KOPT-K1 (cell line): ENCODE measurements around the gene BID.

Experiments used
- H3K27ac ChIP-seq: fragments of 200-600 bp; sonication (generic); 2 replicates; pipeline ENCODE4 v1.5.1; 2016; ENCODE audit warnings: antibody characterized with exemption, mild to moderate bottlenecking, low read depth, low read length; ENCODE audit not compliant: poor library complexity, severe bottlenecking
- H3K36me3 ChIP-seq: fragments of 200-600 bp; sonication (generic); 2 replicates; pipeline ENCODE4 v1.5.1; 2017; ENCODE audit warnings: antibody characterized with exemption, mild to moderate bottlenecking, low read length, moderate library complexity; ENCODE audit not compliant: insufficient read depth
- H3K9me3 ChIP-seq: fragments of 200-600 bp; sonication (generic); 2 replicates; pipeline ENCODE4 v1.5.1; 2017; ENCODE audit warnings: antibody characterized with exemption, low read length, mild to moderate bottlenecking; ENCODE audit not compliant: insufficient read depth, poor library complexity, severe bottlenecking

The BID gene

DNA sequence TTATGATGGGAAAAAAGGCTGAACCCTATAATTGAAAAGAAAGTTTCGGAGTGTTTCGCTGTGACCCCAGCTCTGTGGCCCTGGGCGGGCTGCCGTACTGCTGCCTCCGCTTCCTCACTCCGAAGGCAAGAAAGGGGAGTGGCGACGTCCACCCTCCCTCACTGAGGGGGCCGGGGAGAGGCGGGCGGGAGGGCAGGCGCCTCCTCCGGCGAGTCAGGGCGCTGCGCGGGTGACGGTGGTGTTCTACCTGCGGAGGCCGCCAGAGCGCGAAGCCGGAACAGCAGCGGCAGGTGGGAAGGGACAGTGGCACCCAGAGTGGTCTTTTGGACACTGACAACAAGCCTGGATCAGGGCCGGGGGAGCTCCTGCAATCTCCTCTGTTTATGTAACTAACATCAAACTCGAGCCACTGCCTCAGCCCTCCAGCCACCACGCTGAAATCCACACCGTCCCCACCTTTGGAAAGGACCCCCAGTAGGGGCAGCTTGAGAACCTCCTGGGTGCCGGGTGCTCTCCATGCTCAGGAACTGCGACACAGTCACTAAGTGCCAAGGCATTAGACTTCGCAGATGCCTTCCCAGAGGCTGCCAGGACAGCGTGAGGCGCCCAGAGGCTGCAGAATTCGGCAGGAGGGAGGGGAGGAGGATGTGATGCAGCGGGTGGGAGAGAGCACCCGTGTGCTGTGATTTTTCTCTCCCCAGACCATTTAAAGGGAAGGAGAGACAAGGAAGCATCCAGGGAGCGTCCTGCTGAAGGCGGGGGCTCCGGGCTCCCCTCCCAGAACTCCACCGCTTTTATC is 25.5 kb downstream of the BID start:
- no peaks in the 10 kb centered on the region for H3K9me3 ChIP-seq
- H3K36me3 ChIP-seq, result peaks cover 46% of the 10 kb centered on the region
- H3K27ac ChIP-seq, result no peak overlapping the region

DNA sequence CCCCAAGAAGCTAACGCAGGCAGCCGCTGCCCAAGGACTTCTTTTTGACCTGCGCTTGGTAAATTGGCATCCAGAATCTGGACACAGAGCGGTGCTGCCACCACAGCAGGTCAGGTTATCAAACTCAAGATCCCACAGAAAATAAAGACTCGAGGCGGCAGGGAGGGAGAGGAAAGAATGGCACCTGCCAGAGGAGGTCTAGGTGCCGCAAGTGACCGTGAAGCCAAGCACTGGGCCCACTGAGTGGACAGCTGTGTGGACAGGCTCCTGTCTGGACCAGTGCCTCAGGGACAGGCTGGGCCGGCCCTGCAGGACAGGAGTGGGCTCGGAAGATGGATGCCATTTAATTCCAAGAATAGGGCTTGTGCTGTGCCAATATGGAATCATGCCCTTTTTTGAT is 27.4 kb downstream of the BID start:
- H3K36me3 ChIP-seq, result peaks cover 57% of the 10 kb centered on the region
- no peak overlapping the region for H3K27ac ChIP-seq

DNA sequence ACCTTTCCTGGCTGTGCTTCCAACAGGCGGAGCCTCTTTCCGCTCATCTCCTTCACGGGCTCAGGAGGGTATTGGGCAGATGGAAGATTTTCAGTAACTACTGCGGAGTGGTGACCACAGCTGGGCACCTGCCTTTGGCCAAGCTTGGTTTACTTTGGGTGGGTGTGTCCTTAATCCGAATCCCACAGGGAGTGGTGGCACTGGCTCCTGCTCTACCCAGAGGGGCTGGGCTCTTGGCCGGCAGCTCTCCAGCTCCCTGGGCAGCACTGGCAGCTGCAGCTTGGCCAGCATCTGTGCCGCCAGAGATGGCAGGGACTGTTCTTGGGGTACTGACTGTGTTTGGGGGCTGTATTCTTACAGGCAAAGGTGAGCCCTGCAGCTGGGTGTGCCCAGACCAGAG is 29.8 kb downstream of the BID start:
- H3K27ac ChIP-seq, result no peak overlapping the region
- H3K9me3 ChIP-seq, result no peaks in the 10 kb centered on the region
- H3K36me3 ChIP-seq, result peaks cover 76% of the 10 kb centered on the region

More for the DNA sequence above, 27.4 kb downstream of the BID start:
- H3K9me3 ChIP-seq, result no peaks in the 10 kb centered on the region

DNA sequence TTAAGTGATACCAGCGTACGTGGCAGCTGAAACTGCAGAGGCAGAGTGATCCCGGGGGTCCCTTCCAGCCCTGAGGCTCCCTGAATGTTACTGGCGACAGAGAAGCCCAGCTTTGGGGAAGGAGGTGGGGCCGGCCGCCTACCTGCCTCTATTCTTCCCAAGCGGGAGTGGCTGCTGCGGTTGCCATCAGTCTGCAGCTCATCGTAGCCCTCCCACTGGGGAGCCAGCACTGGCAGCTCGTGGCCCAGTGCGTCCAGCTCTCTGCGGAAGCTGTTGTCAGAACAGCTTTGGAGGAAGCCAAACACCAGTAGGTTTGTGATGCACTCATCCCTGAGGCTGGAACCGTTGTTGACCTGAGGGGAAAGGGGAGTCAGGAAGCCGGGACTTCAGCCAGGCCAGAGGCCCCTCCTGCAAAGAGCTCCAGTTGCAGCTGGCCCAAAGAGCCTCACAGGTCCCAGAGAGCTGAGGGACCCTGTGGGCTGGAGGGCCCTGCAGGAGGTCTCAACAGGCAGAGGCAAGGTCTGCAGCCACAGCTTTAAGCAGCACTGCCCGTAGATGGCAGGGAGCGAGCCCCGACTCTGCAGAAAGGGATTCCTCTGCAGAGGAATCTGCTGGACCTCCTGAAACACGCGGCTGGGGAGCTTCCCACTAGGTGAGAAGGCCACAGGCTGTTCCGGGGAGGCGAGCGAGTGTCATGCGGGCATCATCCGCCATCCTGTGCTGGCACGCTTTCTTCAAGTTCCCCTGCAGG is 30.4 kb downstream of the BID start:
- Histone ChIP-seq H3K36me3 (peaks cover 76% of the 10 kb centered on the region), H3K9me3 (no peaks in the 10 kb centered on the region), H3K27ac (no peak overlapping the region)

DNA sequence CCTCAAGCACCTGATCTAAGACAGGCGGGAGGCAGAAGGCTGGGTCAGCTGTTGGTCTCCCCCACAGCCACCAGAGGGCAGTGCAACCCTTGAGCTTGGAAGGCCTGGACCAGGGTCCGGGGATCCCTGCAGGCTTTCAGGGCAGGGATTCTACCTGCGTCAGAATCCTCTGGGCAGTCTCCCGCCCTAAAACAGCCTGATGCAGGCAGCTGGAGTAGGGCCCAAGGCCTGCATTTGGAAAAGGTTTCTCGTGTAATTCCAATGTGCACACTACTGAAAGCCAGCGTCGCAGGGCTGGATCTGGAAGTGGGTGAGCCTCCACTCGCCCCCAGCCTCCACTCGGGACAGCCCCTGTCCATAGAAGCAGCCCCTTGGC is 31.8 kb downstream of the BID start:
- no peaks in the 10 kb centered on the region for H3K9me3 ChIP-seq
- no peak overlapping the region for H3K27ac ChIP-seq
- peaks cover 83% of the 10 kb centered on the region for H3K36me3 ChIP-seq

DNA sequence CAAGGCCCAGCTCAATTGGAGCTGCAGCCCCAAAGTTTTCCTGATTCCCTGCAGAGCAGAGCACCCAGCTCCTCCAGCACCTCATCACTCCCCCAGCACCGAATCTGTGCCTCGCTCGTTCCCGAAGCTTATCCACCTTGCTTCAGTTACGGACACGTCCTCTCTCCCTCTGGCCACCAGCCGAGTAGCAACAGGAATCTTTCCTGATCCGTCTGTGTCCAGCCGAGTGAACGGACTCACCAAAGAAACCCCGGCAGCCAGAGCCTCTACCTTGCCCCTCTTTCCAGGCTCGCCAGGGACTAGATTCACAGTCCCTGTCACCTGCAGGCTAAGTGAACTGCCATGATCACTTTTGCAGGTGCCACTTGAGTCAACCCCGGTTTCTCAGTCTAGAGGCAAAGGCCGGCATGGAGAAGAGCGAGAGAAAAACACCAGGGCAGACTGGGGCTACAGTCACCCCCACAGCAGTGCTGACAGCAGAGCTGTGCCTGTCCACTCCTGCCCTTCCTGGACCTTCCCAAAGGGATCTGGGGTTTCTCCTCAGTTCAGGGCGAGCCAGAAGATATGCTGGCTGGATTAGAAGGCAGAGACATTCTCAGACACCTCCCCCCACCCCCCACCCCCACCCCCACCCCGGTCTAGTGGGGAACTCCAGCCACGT is 32.3 kb downstream of the BID start:
- H3K9me3 ChIP-seq, result no peaks in the 10 kb centered on the region
- H3K27ac ChIP-seq, result no peak overlapping the region
- H3K36me3 ChIP-seq, result peaks cover 83% of the 10 kb centered on the region

DNA sequence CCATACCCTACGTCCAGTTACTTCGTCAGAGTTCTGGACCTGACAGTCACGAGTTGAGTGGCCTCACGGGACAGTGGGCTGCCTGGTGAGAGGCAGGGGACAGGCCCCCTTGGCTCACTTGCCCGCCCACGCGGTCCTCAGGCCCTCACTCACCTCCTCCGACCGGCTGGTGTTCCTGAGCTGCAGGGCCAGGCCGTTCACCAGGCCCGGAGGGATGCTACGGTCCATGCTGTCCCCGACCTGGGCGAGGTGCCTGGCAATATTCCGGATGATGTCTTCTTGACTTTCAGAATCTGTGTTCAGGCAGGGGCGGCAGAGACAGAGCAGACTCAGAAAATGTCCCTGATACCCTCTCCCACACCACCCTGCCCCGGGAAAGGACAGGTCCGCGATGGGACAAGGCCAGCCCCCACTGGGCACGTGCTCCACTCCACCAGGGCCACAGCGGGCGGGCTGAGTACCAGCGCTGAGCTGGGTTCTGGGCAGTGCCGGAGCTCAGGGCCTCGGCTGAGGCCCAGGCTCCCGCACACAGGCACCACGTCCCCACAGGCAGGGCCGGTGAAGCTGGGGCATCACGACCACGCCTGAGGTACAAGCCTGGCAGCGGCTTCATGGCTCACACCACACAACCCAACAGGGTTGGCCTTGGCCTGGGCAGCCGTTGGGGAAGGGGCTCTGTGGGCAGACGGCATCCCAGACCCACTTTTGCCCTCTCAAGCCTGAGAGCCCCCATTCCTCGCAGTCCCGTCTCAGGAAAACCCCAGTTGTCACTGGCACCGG is 34.9 kb downstream of the BID start:
- H3K36me3 ChIP-seq, result peaks cover 95% of the 10 kb centered on the region
- no peaks in the 10 kb centered on the region for H3K9me3 ChIP-seq
- no peak overlapping the region for H3K27ac ChIP-seq

DNA sequence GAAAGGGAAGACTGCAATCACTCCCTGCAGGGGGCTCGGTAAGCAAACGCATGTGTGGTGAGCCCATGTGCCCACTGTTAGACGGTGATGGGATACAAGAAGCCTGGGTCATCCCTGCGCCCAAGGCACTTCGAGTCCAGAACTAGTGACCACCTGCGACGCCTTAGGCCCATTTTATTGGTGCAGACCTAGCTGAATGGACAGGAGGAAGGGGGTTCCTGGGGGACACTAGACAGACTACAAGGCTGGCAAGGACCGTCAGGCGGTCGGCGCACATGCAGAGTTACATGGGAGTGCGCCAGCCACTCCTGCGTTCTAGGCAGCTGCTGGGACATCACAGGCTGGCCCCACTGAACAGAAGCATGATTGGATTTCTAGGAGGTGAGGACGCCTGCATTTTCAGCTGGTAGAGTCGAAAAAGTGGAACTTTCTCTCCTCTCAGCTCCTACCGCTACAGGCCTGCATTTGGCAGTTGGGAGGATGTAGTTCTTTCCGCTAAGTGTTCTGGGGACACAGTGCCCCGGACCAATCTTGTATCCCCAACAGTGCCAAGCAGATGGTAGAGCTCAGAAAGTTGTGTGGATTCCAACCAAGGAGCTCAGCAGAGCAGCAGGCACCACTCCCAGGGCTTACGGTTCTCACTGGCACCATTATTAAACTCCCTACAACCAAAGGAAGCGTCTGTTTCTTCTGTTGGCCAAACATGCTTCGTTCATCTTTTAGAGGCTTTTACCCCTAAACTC is 35.7 kb downstream of the BID start:
- no peaks in the 10 kb centered on the region for H3K9me3 ChIP-seq
- H3K27ac ChIP-seq, result no peak overlapping the region
- H3K36me3 ChIP-seq, result peaks cover 95% of the 10 kb centered on the region

DNA sequence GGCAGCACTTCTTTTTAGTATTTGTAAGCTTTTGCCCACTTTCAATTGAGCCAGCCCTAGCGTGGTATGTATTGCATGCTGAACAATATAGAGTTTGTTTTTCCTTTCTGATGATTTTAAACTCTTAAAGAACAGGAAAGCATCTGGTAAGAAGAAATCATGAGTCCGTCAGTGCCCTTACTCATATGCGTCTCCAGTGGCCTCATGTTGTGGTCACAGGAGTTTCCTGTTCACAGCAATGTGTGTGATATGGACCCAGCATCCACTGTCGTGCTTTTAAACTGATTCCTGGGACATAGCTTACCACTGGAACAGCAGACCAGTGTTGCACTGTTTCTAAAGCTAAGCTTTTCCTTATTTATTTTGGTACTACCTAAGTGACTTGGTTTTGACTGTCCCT is 40.1 kb downstream of the BID start:
- Histone ChIP-seq H3K9me3 (no peaks in the 10 kb centered on the region), H3K36me3 (peaks cover 92% of the 10 kb centered on the region), H3K27ac (peak overlapping the region; percentile 31)

DNA sequence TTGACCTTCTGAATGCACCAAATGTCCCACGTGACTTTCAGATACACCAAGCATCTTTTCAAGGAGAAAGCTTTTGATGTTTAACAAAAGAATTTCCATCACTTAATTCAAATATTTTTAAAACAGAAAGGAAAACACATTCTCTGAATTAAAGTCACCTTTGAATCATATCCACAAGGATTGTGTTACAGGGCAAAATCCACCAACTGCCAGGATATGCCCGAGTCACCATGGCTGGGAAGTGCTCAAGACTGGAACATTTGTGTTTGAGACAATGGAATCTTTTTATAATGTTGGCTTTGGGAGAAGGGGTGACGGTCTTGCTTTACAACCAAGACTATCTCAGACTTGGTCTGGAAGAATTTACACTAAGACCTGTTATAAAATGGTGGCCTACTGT is 40.8 kb downstream of the BID start:
- Histone ChIP-seq H3K9me3 (no peaks in the 10 kb centered on the region), H3K27ac (peak overlapping the region; percentile 31), H3K36me3 (peaks cover 85% of the 10 kb centered on the region)

DNA sequence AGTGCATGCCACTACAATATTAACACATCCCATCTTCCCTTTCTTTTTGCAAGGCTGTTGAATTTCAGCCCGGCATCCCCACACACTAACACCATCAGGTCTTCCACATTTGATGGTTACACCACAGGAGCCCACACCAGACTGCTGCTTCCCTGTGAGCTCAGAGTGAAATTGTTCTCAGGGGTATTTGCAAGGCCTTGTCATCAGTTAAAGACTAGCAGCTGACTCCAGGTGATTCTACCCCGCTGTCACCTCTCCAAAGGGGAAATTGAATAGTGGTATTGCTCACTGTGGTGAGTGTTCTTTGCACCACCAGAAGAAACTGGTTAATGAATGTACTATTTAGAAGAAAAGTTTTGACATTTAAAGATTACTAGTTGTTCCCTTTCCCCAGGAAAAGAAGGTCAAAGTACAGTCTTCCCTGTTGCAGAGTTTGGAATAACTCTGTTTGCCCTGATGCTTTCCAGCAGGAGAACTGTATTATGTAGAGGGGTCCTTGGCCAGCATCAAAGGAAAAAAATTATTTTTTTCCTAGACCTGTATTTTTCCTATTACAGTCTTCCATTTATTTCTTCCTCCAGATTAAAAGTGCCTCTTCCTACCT is 41.9 kb downstream of the BID start:
- peaks cover 84% of the 10 kb centered on the region for H3K36me3 ChIP-seq
- no peak overlapping the region for H3K27ac ChIP-seq
- H3K9me3 ChIP-seq, result no peaks in the 10 kb centered on the region

DNA sequence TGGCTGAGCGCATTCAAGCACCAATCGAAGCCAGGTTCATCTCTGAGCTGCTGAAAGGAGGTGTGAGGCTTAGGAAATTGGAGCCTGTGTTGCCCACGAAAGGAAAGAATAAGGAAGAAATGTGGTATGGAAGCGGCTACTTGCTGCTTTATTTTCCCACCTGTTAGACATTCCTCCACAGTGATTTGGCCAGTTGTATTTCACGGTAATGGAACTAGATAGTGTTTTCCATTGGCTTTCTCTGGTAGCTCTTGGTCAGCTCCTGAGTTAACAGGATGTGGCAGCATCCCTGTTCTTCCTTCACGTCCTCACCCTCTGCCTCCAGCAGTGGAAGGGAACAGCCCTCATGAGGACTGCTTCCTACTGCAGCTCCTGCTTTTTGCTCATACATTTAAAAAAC is 44.7 kb downstream of the BID start:
- peaks cover 57% of the 10 kb centered on the region for H3K36me3 ChIP-seq

DNA sequence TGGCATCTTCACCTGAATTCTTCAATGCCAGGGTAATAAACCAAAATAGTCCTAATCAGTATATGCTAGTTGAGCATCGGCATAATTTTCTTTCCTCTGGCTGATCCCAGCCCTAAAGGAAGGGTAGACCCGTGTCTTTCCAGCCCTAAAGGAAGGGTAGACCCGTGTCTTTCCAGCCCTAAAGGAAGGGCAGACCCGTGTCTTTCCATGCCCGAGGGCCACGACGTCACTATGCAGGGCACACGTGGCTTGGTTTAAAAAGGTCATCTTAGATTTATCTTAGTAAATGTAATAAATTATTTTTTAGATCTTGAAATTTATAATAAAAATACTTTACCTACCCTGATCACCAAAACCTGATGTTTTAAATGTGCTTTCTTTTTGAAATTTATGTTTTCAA is 45.5 kb downstream of the BID start:
- no peaks in the 10 kb centered on the region for H3K9me3 ChIP-seq
- H3K27ac ChIP-seq, result no peak overlapping the region
- peaks cover 49% of the 10 kb centered on the region for H3K36me3 ChIP-seq

More for the DNA sequence above, 44.7 kb downstream of the BID start:
- H3K27ac ChIP-seq, result no peak overlapping the region
- H3K9me3 ChIP-seq, result no peaks in the 10 kb centered on the region
